ENCODE data around the gene VRK1.

Gene VRK1

GRCh38 chr14:96799489-96800054 is 2.4 kb downstream of the VRK1 start:
- TF ChIP-seq CTCF (conservative IDR thresholded peaks at IDR 0.05) = no peak
- no peak overlapping the region for H3K27ac ChIP-seq

- TF ChIP-seq CTCF (conservative IDR thresholded peaks at IDR 0.05) = no peak
- no peak overlapping the region for H3K27ac ChIP-seq
Measured at GRCh38 chr14:96801931-96802330, 4.7 kb downstream of the VRK1 start.

GRCh38 chr14:96802963-96803362 is 5.8 kb downstream of the VRK1 start:
- no peak for TF ChIP-seq CTCF (conservative IDR thresholded peaks at IDR 0.05)
- H3K27ac ChIP-seq = no peak overlapping the region

- no peak overlapping the region for H3K27ac ChIP-seq
- no peak for TF ChIP-seq CTCF (conservative IDR thresholded peaks at IDR 0.05)
Measured at GRCh38 chr14:96803958-96804357, 6.8 kb downstream of the VRK1 start.

- TF ChIP-seq CTCF (conservative IDR thresholded peaks at IDR 0.05) = no peak
- no peak overlapping the region for H3K27ac ChIP-seq
Measured at GRCh38 chr14:96804895-96805294, 7.7 kb downstream of the VRK1 start.

- no peak for TF ChIP-seq CTCF (conservative IDR thresholded peaks at IDR 0.05)
Measured at GRCh38 chr14:96805956-96806355, 8.8 kb downstream of the VRK1 start.

GRCh38 chr14:96806836-96807235 is 9.7 kb downstream of the VRK1 start:
- no peak overlapping the region for H3K27ac ChIP-seq
- TF ChIP-seq CTCF (conservative IDR thresholded peaks at IDR 0.05) = no peak

More at GRCh38 chr14:96805956-96806355, 8.8 kb downstream of the VRK1 start:
- no peak overlapping the region for H3K27ac ChIP-seq

Measured in VCaP (cell line).